Raji (cell line): ENCODE measurements around the gene MCRIP2.

Source experiments
- POLR2A ChIP-seq: IDR thresholded peaks from 2 replicates; pipeline ENCODE4 v1.6.1; 2011; ENCODE audit warnings: low read depth, low read length, control low read depth; ENCODE audit not compliant: insufficient read depth

MCRIP2 gene

GRCh38 chr16:662095-662494 is 20.5 kb downstream of the MCRIP2 start:
- no peak for TF ChIP-seq POLR2A

- no peak for TF ChIP-seq POLR2A
Observed at GRCh38 chr16:662597-662996, 21.0 kb downstream of the MCRIP2 start.

- no peak for TF ChIP-seq POLR2A
Observed at GRCh38 chr16:666572-666971, 24.9 kb downstream of the MCRIP2 start.

- TF ChIP-seq POLR2A = no peak
Observed at GRCh38 chr16:667113-667779, 25.6 kb downstream of the MCRIP2 start.

GRCh38 chr16:667780-668518 is 26.3 kb downstream of the MCRIP2 start, which contains the start of gene RHOT2:
RHOT2 (plus strand) TSS chr16:668132; CDS start chr16:668200, 68 bp downstream.
- peak; percentile 75 for TF ChIP-seq POLR2A

- no peak for TF ChIP-seq POLR2A
Observed at GRCh38 chr16:668519-669171, 27.0 kb downstream of the MCRIP2 start.

GRCh38 chr16:669666-670065 is 28.0 kb downstream of the MCRIP2 start:
- TF ChIP-seq POLR2A = no peak

GRCh38 chr16:670485-671352 is 29.1 kb downstream of the MCRIP2 start:
- no peak for TF ChIP-seq POLR2A

GRCh38 chr16:671353-672131 is 29.9 kb downstream of the MCRIP2 start:
- no peak for TF ChIP-seq POLR2A

GRCh38 chr16:672371-672770 is 30.7 kb downstream of the MCRIP2 start:
- no peak for TF ChIP-seq POLR2A

GRCh38 chr16:672851-673250 is 31.2 kb downstream of the MCRIP2 start:
- TF ChIP-seq POLR2A = no peak

- TF ChIP-seq POLR2A = no peak
Observed at GRCh38 chr16:673399-673991, 31.9 kb downstream of the MCRIP2 start.

- no peak for TF ChIP-seq POLR2A
Observed at GRCh38 chr16:674214-674881, 32.7 kb downstream of the MCRIP2 start.
